Fibroblast of upper back skin (primary cell): ENCODE results near the gene RUSF1.
A peak's percentile ranks its signal among the peaks of the same experiment; 100 is the strongest.
"Not testable (repeated sequence)": the region's sequence is repeated elsewhere in the genome, so short reads cannot be mapped to it uniquely, and the experiment has no call there.

Experiments used
- DNase-seq: peaks from one replicate; pipeline ENCODE4 v3.0.0-alpha.2; 2013

Gene RUSF1

GRCh38 chr16:31507929-31508705 is at the start of gene RUSF1:
TSS of gene RUSF1 (minus strand) at chr16:31508391. CDS start at chr16:31508373, 18 bp downstream.
- DNase-seq = peak; percentile 90

- no peak for DNase-seq
Observed at GRCh38 chr16:31542763-31543162, 34.6 kb upstream of the RUSF1 start.

GRCh38 chr16:31539762-31540161 is 31.6 kb upstream of the RUSF1 start:
- not testable (repeated sequence) for DNase-seq

- DNase-seq = not testable (repeated sequence)
Observed at GRCh38 chr16:31538243-31538598, 30.0 kb upstream of the RUSF1 start.

- DNase-seq = peak; percentile 29
Observed at GRCh38 chr16:31537362-31538242, 29.4 kb upstream of the RUSF1 start.

GRCh38 chr16:31536804-31537361 is 28.7 kb upstream of the RUSF1 start:
- no peak for DNase-seq

- no peak for DNase-seq
Observed at GRCh38 chr16:31535737-31536136, 27.5 kb upstream of the RUSF1 start.

- DNase-seq = no peak
Observed at GRCh38 chr16:31532896-31533295, 24.7 kb upstream of the RUSF1 start.

GRCh38 chr16:31532120-31532519 is 23.9 kb upstream of the RUSF1 start:
- no peak for DNase-seq

GRCh38 chr16:31531096-31531495 is 22.9 kb upstream of the RUSF1 start:
- no peak for DNase-seq

- DNase-seq = no peak
Observed at GRCh38 chr16:31530405-31530804, 22.2 kb upstream of the RUSF1 start.

- DNase-seq = no peak
Observed at GRCh38 chr16:31529937-31530312, 21.7 kb upstream of the RUSF1 start.

GRCh38 chr16:31529108-31529936 is 21.1 kb upstream of the RUSF1 start:
- DNase-seq = peak; percentile 83

- no peak for DNase-seq
Observed at GRCh38 chr16:31528523-31529107, 20.4 kb upstream of the RUSF1 start.

GRCh38 chr16:31527734-31528274 is 19.6 kb upstream of the RUSF1 start, which contains the start of gene AHSP:
TSS of gene AHSP (plus strand) at chr16:31527900. CDS start at chr16:31528140, 240 bp downstream.
- no peak for DNase-seq

GRCh38 chr16:31525113-31525512 is 16.9 kb upstream of the RUSF1 start:
- DNase-seq = no peak

GRCh38 chr16:31523768-31524167 is 15.6 kb upstream of the RUSF1 start:
- DNase-seq = not testable (repeated sequence)

GRCh38 chr16:31522071-31522470 is 13.9 kb upstream of the RUSF1 start:
- no peak for DNase-seq

GRCh38 chr16:31521368-31521767 is 13.2 kb upstream of the RUSF1 start:
- no peak for DNase-seq

GRCh38 chr16:31519759-31520431 is 11.7 kb upstream of the RUSF1 start:
- DNase-seq = no peak

GRCh38 chr16:31517800-31518402 is 9.7 kb upstream of the RUSF1 start:
- DNase-seq = no peak
